ENCODE measurements around the gene TAS1R3.

The TAS1R3 gene

GRCh38 chr1:1345860-1346500 is 14.9 kb downstream of the TAS1R3 start:
- H3K27ac Mint-ChIP-seq (ENCODE audit: low read depth): no peak overlapping the region
- peaks cover 18% of the 10 kb centered on the region for H3K4me1 Mint-ChIP-seq

GRCh38 chr1:1346501-1346890 is 15.4 kb downstream of the TAS1R3 start:
- no peaks in the 10 kb centered on the region for H3K27me3 Mint-ChIP-seq
- DNase-seq (ENCODE audit: low spot score in 2 of 2) (no peak), ATAC-seq (replicated peaks; ENCODE audit: extremely low read depth, poor library complexity, severe bottlenecking) (no peak)
- H3K9me3 Mint-ChIP-seq: no peaks in the 10 kb centered on the region
- H3K36me3 Mint-ChIP-seq (ENCODE audit: insufficient read depth): peaks cover 2% of the 10 kb centered on the region
- H3K4me1 Mint-ChIP-seq: peaks cover 18% of the 10 kb centered on the region
- H3K27ac Mint-ChIP-seq (ENCODE audit: low read depth): peak overlapping the region; percentile 32
- peak overlapping the region; percentile 73 for H3K4me3 Mint-ChIP-seq

More at GRCh38 chr1:1345860-1346500, 14.9 kb downstream of the TAS1R3 start:
- H3K9me3 Mint-ChIP-seq: no peaks in the 10 kb centered on the region
- ATAC-seq (replicated peaks; ENCODE audit: extremely low read depth, poor library complexity, severe bottlenecking) (no peak), DNase-seq (ENCODE audit: low spot score in 2 of 2) (no peak)
- H3K27me3 Mint-ChIP-seq: no peaks in the 10 kb centered on the region
- H3K36me3 Mint-ChIP-seq (ENCODE audit: insufficient read depth): peaks cover 2% of the 10 kb centered on the region
- H3K4me3 Mint-ChIP-seq: no peak overlapping the region

- peaks cover 2% of the 10 kb centered on the region for H3K36me3 Mint-ChIP-seq (ENCODE audit: insufficient read depth)
- ATAC-seq (replicated peaks; ENCODE audit: extremely low read depth, poor library complexity, severe bottlenecking) (no peak), DNase-seq (ENCODE audit: low spot score in 2 of 2) (no peak)
- peak overlapping the region; percentile 32 for H3K27ac Mint-ChIP-seq (ENCODE audit: low read depth)
- peak overlapping the region; percentile 73 for H3K4me3 Mint-ChIP-seq
- H3K4me1 Mint-ChIP-seq: peaks cover 21% of the 10 kb centered on the region
- no peaks in the 10 kb centered on the region for H3K9me3 Mint-ChIP-seq
- peaks cover 3% of the 10 kb centered on the region for H3K27me3 Mint-ChIP-seq
Observed at GRCh38 chr1:1347026-1347595, 16.0 kb downstream of the TAS1R3 start.

GRCh38 chr1:1347663-1348419 is 16.8 kb downstream of the TAS1R3 start:
- Mint-ChIP-seq H3K27me3 (peaks cover 11% of the 10 kb centered on the region), H3K36me3 (ENCODE audit: insufficient read depth) (peaks cover 3% of the 10 kb centered on the region), H3K9me3 (no peaks in the 10 kb centered on the region), H3K4me1 (peaks cover 25% of the 10 kb centered on the region), H3K27ac (ENCODE audit: low read depth) (no peak overlapping the region), H3K4me3 (peak overlapping the region; percentile 73)
- ATAC-seq (replicated peaks; ENCODE audit: extremely low read depth, poor library complexity, severe bottlenecking) (no peak), DNase-seq (ENCODE audit: low spot score in 2 of 2) (no peak)

GRCh38 chr1:1348420-1349255 is 17.6 kb downstream of the TAS1R3 start:
- ATAC-seq (replicated peaks; ENCODE audit: extremely low read depth, poor library complexity, severe bottlenecking): peak; percentile 30
- Mint-ChIP-seq H3K4me1 (peaks cover 21% of the 10 kb centered on the region), H3K9me3 (no peaks in the 10 kb centered on the region), H3K27ac (ENCODE audit: low read depth) (no peak overlapping the region), H3K4me3 (peak overlapping the region; percentile 73), H3K27me3 (peaks cover 15% of the 10 kb centered on the region), H3K36me3 (ENCODE audit: insufficient read depth) (peaks cover 3% of the 10 kb centered on the region)
- DNase-seq (ENCODE audit: low spot score in 2 of 2): no peak

- Mint-ChIP-seq H3K36me3 (ENCODE audit: insufficient read depth) (peaks cover 3% of the 10 kb centered on the region), H3K27me3 (peaks cover 15% of the 10 kb centered on the region), H3K9me3 (no peaks in the 10 kb centered on the region), H3K4me1 (peaks cover 21% of the 10 kb centered on the region), H3K27ac (ENCODE audit: low read depth) (no peak within 1 kb of the TSS), H3K4me3 (peak within 1 kb of the TSS; percentile 73)
- DNase-seq (ENCODE audit: low spot score in 2 of 2) (peak; percentile 60 to 62), ATAC-seq (replicated peaks; ENCODE audit: extremely low read depth, poor library complexity, severe bottlenecking) (peak; percentile 78)
Observed at GRCh38 chr1:1349256-1350012, 18.4 kb downstream of the TAS1R3 start, which contains the start of gene DVL1. DVL1 (minus strand) TSS chr1:1349418; CDS start chr1:1349065, 353 bp downstream.

- Mint-ChIP-seq H3K27ac (ENCODE audit: low read depth) (no peak overlapping the region), H3K4me1 (peaks cover 17% of the 10 kb centered on the region)
- no peak for ATAC-seq (replicated peaks; ENCODE audit: extremely low read depth, poor library complexity, severe bottlenecking)
Observed at GRCh38 chr1:1351511-1352427, 20.7 kb downstream of the TAS1R3 start.

GRCh38 chr1:1352786-1353388 is 21.8 kb downstream of the TAS1R3 start:
- Mint-ChIP-seq H3K9me3 (no peaks in the 10 kb centered on the region), H3K4me1 (peaks cover 7% of the 10 kb centered on the region), H3K27ac (ENCODE audit: low read depth) (no peak overlapping the region), H3K4me3 (peak overlapping the region; percentile 75), H3K27me3 (peaks cover 25% of the 10 kb centered on the region), H3K36me3 (ENCODE audit: insufficient read depth) (peaks cover 3% of the 10 kb centered on the region)
- DNase-seq (ENCODE audit: low spot score in 2 of 2) (no peak), ATAC-seq (replicated peaks; ENCODE audit: extremely low read depth, poor library complexity, severe bottlenecking) (no peak)

More at GRCh38 chr1:1351511-1352427, 20.7 kb downstream of the TAS1R3 start:
- peaks cover 15% of the 10 kb centered on the region for H3K27me3 Mint-ChIP-seq
- H3K9me3 Mint-ChIP-seq: no peaks in the 10 kb centered on the region
- H3K36me3 Mint-ChIP-seq (ENCODE audit: insufficient read depth): peaks cover 3% of the 10 kb centered on the region
- H3K4me3 Mint-ChIP-seq: peak overlapping the region; percentile 75
- DNase-seq (ENCODE audit: low spot score in 2 of 2): no peak

- Mint-ChIP-seq H3K27ac (ENCODE audit: low read depth) (no peak overlapping the region), H3K4me3 (no peak overlapping the region), H3K9me3 (no peaks in the 10 kb centered on the region), H3K27me3 (peaks cover 31% of the 10 kb centered on the region), H3K4me1 (peaks cover 7% of the 10 kb centered on the region), H3K36me3 (ENCODE audit: insufficient read depth) (peaks cover 2% of the 10 kb centered on the region)
- DNase-seq (ENCODE audit: low spot score in 2 of 2) (no peak), ATAC-seq (replicated peaks; ENCODE audit: extremely low read depth, poor library complexity, severe bottlenecking) (no peak)
Observed at GRCh38 chr1:1353389-1354151, 22.5 kb downstream of the TAS1R3 start.
